Activated CD4-positive, alpha-beta T cell treated with anti-CD3 and anti-CD28 coated beads for 1 hour (primary cell): Measurements from ENCODE around the gene HERPUD1.

Experiments
- DNase-seq: peaks from one replicate; pipeline ENCODE4 v3.0.0-alpha.2; 2020

The HERPUD1 gene

GRCh38 chr16:56936491-56936890 lies 4.5 kb downstream of the HERPUD1 start:
- no peak for DNase-seq

- DNase-seq = no peak
Observed at GRCh38 chr16:56936950-56937349, 5.0 kb downstream of the HERPUD1 start.

- no peak for DNase-seq
Observed at GRCh38 chr16:56938664-56939513, 6.9 kb downstream of the HERPUD1 start.

- no peak for DNase-seq
Observed at GRCh38 chr16:56939801-56940200, 7.9 kb downstream of the HERPUD1 start.

GRCh38 chr16:56941092-56941491 lies 9.2 kb downstream of the HERPUD1 start:
- no peak for DNase-seq

- no peak for DNase-seq
Observed at GRCh38 chr16:56941856-56942331, 10.0 kb downstream of the HERPUD1 start.

GRCh38 chr16:56943761-56944375 lies 11.9 kb downstream of the HERPUD1 start:
- DNase-seq = no peak

- DNase-seq = no peak
Observed at GRCh38 chr16:56944954-56945839, 13.3 kb downstream of the HERPUD1 start.

- DNase-seq = no peak
Observed at GRCh38 chr16:56945847-56946527, 14.0 kb downstream of the HERPUD1 start.

- no peak for DNase-seq
Observed at GRCh38 chr16:56946767-56947603, 15.0 kb downstream of the HERPUD1 start.

- no peak for DNase-seq
Observed at GRCh38 chr16:56947604-56947995, 15.7 kb downstream of the HERPUD1 start.

- no peak for DNase-seq
Observed at GRCh38 chr16:56948234-56948633, 16.3 kb downstream of the HERPUD1 start.

GRCh38 chr16:56950051-56950450 lies 18.1 kb downstream of the HERPUD1 start:
- no peak for DNase-seq

GRCh38 chr16:56950455-56950854 lies 18.5 kb downstream of the HERPUD1 start:
- no peak for DNase-seq

- DNase-seq = peak; percentile 37
Observed at GRCh38 chr16:56950881-56951771, 19.2 kb downstream of the HERPUD1 start.

- DNase-seq = no peak
Observed at GRCh38 chr16:56953006-56953405, 21.1 kb downstream of the HERPUD1 start.

- no peak for DNase-seq
Observed at GRCh38 chr16:56956076-56956475, 24.1 kb downstream of the HERPUD1 start.

- DNase-seq = no peak
Observed at GRCh38 chr16:56956756-56957155, 24.8 kb downstream of the HERPUD1 start.

- DNase-seq = no peak
Observed at GRCh38 chr16:56960681-56961281, 28.8 kb downstream of the HERPUD1 start.

- no peak for DNase-seq
Observed at GRCh38 chr16:56961386-56961785, 29.4 kb downstream of the HERPUD1 start.
